IMR-90 (cell line): ENCODE data around the gene PTCD1. TPM values are rescaled to one million over a fixed set of nuclear protein-coding genes. Genes with fewer than 3 reads are reported as not detected.

ENCODE experiments used
- CHD1 ChIP-seq: IDR thresholded peaks from 2 replicates; pipeline ENCODE4 v1.6.1; 2012; ENCODE audit warnings: low read depth, low read length, improper control_type of control experiment
- CTCF ChIP-seq: conservative IDR thresholded peaks from 2 replicates; pipeline ENCODE4 v1.5.1; 2012; ENCODE audit warnings: mild to moderate bottlenecking, low read depth, low read length, improper control_type of control experiment
- polyA plus RNA-seq, 3 experiments: library from polyadenylated mRNA; depleted of rRNA; stranded (reverse); fragments of >200 nt; gene quantifications; 2 replicates each; pipeline ENCODE4 v1.2.3, GENCODE V29; 2012; ENCODE audit warnings: low replicate concordance in 1 of 3
- total RNA-seq: library from RNA; depleted of rRNA; stranded (reverse); fragments of >200 nt; gene quantifications from 2 replicates; pipeline ENCODE4 v1.2.3, GENCODE V29; 2012
- TF ChIP-seq, protein P1 (sequence below): fragments of 150-350 bp; IDR thresholded peaks from 2 replicates; pipeline ENCODE4 v1.6.1; 2016; ENCODE audit warnings: low read depth, mild to moderate bottlenecking, low read length, moderate library complexity, borderline replicate concordance

Gene PTCD1
- total and polyA plus RNA-seq, 2 of the 4 experiments (the other 2 are of a cell fraction): 2.2 to 4.0 TPM

GRCh38 chr7:99468336-99468918 is 29.8 kb upstream of the PTCD1 start (continued):
- TF ChIP-seq CTCF: no peak
- TF ChIP-seq CHD1: no peak
- TF ChIP-seq, protein P1, sequence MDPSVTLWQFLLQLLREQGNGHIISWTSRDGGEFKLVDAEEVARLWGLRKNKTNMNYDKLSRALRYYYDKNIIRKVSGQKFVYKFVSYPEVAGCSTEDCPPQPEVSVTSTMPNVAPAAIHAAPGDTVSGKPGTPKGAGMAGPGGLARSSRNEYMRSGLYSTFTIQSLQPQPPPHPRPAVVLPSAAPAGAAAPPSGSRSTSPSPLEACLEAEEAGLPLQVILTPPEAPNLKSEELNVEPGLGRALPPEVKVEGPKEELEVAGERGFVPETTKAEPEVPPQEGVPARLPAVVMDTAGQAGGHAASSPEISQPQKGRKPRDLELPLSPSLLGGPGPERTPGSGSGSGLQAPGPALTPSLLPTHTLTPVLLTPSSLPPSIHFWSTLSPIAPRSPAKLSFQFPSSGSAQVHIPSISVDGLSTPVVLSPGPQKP: no peak
